Measurements from ENCODE around the gene LYZL1. TPM values are rescaled to one million over a fixed set of nuclear protein-coding genes. Genes with fewer than 3 reads are reported as not detected.

LYZL1 gene
- total RNA-seq, 1 experiment from 2014 or later: not detected

GRCh38 chr10:29332061-29332760 is 43.3 kb downstream of the LYZL1 start:
- H3K9me3 ChIP-seq (ENCODE audit: control insufficient read depth, low read depth, low read length): no peaks in the 10 kb centered on the region
- H3K4me3 Mint-ChIP-seq: no peak overlapping the region
- H3K27ac Mint-ChIP-seq: no peak overlapping the region
- H3K23me2 ChIP-seq (ENCODE audit: insufficient read length, low read depth, low read length, poor library complexity, severe bottlenecking): no peaks in the 10 kb centered on the region
- no peaks in the 10 kb centered on the region for H3K79me2 ChIP-seq (ENCODE audit: insufficient read depth, low read length)
- no peak overlapping the region for H3K56ac ChIP-seq (ENCODE audit: insufficient read length, low read depth, low read length)
- H2BK5ac ChIP-seq (ENCODE audit: insufficient read length, low read length): no peak overlapping the region
- no peak overlapping the region for H3K18ac ChIP-seq (ENCODE audit: insufficient read length, low read depth, low read length)
- peaks cover 0 to 27% (median 2%) of the 10 kb centered on the region in 3 experiments; a peak in 5 of 7 replicates for H3K36me3 Mint-ChIP-seq (ENCODE audit: insufficient read depth in 1 of 3, low read depth in 3 of 3)
- H3K9me3 Mint-ChIP-seq: peaks cover 22 to 31% of the 10 kb centered on the region in 2 experiments
- no peaks in the 10 kb centered on the region for H3K27me3 ChIP-seq (ENCODE audit: insufficient read depth, low read length)
- no peak overlapping the region for H2BK15ac ChIP-seq (ENCODE audit: low read depth, low read length)
- no peak overlapping the region for H2BK20ac ChIP-seq (ENCODE audit: low read depth, low read length, poor library complexity, severe bottlenecking)
- no peak overlapping the region for H3K23ac ChIP-seq (ENCODE audit: insufficient read length, low read depth, low read length)
- H3K79me1 ChIP-seq (ENCODE audit: insufficient read depth, low read depth, low read length, poor library complexity, severe bottlenecking): no peaks in the 10 kb centered on the region
- no peak overlapping the region for H2BK120ac ChIP-seq (ENCODE audit: low read depth, low read length, poor library complexity, severe bottlenecking)
- DNase-seq: no peak
- no peak overlapping the region for H2AFZ ChIP-seq (ENCODE audit: low read length)
- no peak overlapping the region for H4K91ac ChIP-seq (ENCODE audit: insufficient read length, low read depth, low read length)
- TF ChIP-seq CTCF (conservative IDR thresholded peaks at IDR 0.05): no peak
- H2BK12ac ChIP-seq (ENCODE audit: insufficient read length, low read depth, low read length): no peak overlapping the region
- H3K14ac ChIP-seq (ENCODE audit: insufficient read depth, low read length): no peak overlapping the region
- no peak overlapping the region for H4K5ac ChIP-seq (ENCODE audit: insufficient read length, low read depth, low read length)
- H3K4me1 Mint-ChIP-seq: peaks cover 0 to 3% of the 10 kb centered on the region in 2 experiments; a peak in 2 of 4 replicates
- no peak overlapping the region for H3K9ac ChIP-seq (ENCODE audit: extremely low read depth, insufficient read length, low read length)
- no CpG with 5 or more reads among the region's 4 CpGs for WGBS (ENCODE audit: extremely low coverage, insufficient read length, low lambda C conversion rate)
- no peaks in the 10 kb centered on the region for H4K20me1 ChIP-seq (ENCODE audit: control insufficient read depth, insufficient read depth, insufficient read length)
- H3K27ac ChIP-seq (ENCODE audit: insufficient read length, low read depth, low read length): no peak overlapping the region
- no peak overlapping the region for H2AK5ac ChIP-seq (ENCODE audit: insufficient read length, low read length)
- no peak overlapping the region for H3T11ph ChIP-seq (ENCODE audit: low read length)
- H3K4me1 ChIP-seq (ENCODE audit: insufficient read depth, low read length): no peaks in the 10 kb centered on the region
- peaks cover 2% of the 10 kb centered on the region; the same call in 1 of the 2 replicates for H3K27me3 Mint-ChIP-seq (ENCODE audit: low read depth)
- no peak overlapping the region for H3K4ac ChIP-seq (ENCODE audit: low read depth, low read length)
- H3K4me2 ChIP-seq (ENCODE audit: insufficient read depth, insufficient read length, low read length): no peak overlapping the region
- no peak overlapping the region for H4K8ac ChIP-seq (replicated peaks; ENCODE audit: insufficient read length, low read depth, low read length)

All from H9 (cell line).